Cardiac fibroblast (primary cell): ENCODE results near the gene C1orf159.
"Not testable (repeated sequence)": the region's sequence is repeated elsewhere in the genome, so short reads cannot be mapped to it uniquely, and the experiment has no call there.

ENCODE experiments used
- DNase-seq, 2 donors: peaks; one replicate each; pipeline versions ENCODE4 v3.0.0 to v3.0.0-alpha.2; 2010; ENCODE audit warnings: low read depth in 2 of 2
- H3K4me3 ChIP-seq, 2 donors: replicated peaks in 1 of 2; 1 replicate in 1 of 2; 2 replicates in 1 of 2; pipeline ENCODE4 v1.5.1; 2011; ENCODE audit warnings: low read depth in 2 of 2, low read length in 2 of 2, mild to moderate bottlenecking in 2 of 2, moderate library complexity in 1 of 2
- CTCF ChIP-seq: IDR thresholded peaks from one replicate; pipeline ENCODE4 v1.5.1; 2011; ENCODE audit warnings: low read depth, mild to moderate bottlenecking, low read length, inconsistent platforms

C1orf159 gene

GRCh38 chr1:1144122-1144842 lies 28.4 kb upstream of the C1orf159 start:
- no peak for TF ChIP-seq CTCF
- H3K4me3 ChIP-seq: no peak overlapping the region
- DNase-seq: no peak

GRCh38 chr1:1143636-1144035 lies 27.7 kb upstream of the C1orf159 start:
- no peak for TF ChIP-seq CTCF
- DNase-seq: no peak
- no peak overlapping the region for H3K4me3 ChIP-seq

GRCh38 chr1:1142844-1143243 lies 27.0 kb upstream of the C1orf159 start:
- no peak overlapping the region for H3K4me3 ChIP-seq
- no peak for DNase-seq
- no peak for TF ChIP-seq CTCF

- not testable (repeated sequence) for DNase-seq, H3K4me3 ChIP-seq
These were observed 26.5 kb upstream of the C1orf159 start for GRCh38 chr1:1142352-1142751.

GRCh38 chr1:1141911-1142250 lies 26.0 kb upstream of the C1orf159 start:
- TF ChIP-seq CTCF: no peak
- no peak overlapping the region for H3K4me3 ChIP-seq
- no peak for DNase-seq

GRCh38 chr1:1141244-1141910 lies 25.5 kb upstream of the C1orf159 start:
- TF ChIP-seq CTCF: no peak
- no peak overlapping the region for H3K4me3 ChIP-seq
- no peak for DNase-seq

- TF ChIP-seq CTCF: no peak
- no peak overlapping the region for H3K4me3 ChIP-seq
- no peak for DNase-seq
These were observed 24.8 kb upstream of the C1orf159 start for GRCh38 chr1:1140673-1141072.
